ENCODE results near the gene CATSPERD. TPM values are rescaled to one million over a fixed set of nuclear protein-coding genes. Genes with fewer than 3 reads are reported as not detected.
A peak's percentile ranks its signal among the peaks of the same experiment; 100 is the strongest.

Gene CATSPERD
- total RNA-seq, 3 donors from 2014 or later, result not detected

DNA sequence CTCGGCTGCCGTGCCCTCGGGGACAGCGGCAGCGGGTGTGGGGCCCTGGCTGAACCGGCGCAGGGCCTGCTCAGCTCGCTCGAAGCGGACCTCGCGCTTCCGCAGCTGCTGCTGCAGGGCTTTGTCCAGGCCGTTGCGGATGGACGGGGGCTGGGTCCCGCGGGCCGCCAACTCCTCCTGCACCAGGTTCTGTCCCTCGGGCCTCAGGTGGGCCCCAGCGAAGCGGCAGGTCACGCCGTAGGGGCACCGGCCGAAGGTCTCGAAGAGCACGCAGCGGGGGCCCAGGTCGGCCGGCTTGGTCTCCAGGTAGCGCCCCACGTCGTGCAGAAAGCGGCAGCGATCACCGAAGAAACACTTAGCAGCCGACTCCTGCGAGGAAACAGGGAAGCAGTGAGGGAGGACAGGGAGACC, 68.9 kb downstream of the CATSPERD start:
- intact Hi-C loops (cut with DNase I, micrococcal nuclease), result no loop called here
- TF ChIP-seq CTCF (IDR thresholded peaks at IDR 0.05), result no peak
- Histone ChIP-seq H3K4me3 (no peak overlapping the region), H3K4me1 (ENCODE audit: low read depth) (peaks cover 6% of the 10 kb centered on the region), H3K9me3 (no peaks in the 10 kb centered on the region), H3K36me3 (ENCODE audit: low read depth) (peaks cover 9% of the 10 kb centered on the region)
- no peak for ATAC-seq
- DNase-seq, result no peak

DNA sequence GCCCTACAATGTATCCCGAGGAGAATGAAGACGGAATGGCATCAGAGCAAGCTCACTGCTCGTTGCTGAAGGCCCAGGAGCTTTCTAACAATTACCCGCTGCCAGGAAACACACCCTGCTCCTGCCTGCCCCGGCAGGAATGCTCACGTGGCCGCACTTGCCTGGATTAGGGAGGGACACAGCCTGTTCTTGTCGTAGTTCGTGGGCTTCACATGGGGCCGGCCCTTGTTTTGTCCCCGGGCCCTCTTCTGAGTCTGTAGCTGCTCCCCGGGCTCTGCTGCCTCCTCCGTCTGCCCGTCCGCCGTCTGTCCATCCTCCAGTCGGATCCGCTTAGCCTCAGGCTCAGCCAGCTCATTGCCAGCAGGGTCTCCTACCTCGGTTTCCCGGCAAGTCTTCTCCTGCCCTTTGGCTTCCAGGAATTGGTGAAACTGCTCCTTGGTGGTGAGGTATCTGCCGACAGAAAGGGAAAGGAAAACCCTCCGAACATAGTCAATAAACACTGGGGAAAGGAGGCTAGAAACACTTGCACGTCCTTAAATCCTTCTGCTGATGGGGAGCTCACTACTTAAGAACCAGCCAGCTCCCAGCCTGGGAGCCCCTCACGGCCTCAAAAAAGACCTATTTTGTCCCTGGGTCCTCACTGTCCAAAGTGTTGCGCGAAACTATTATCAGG, 69.6 kb downstream of the CATSPERD start:
- TF ChIP-seq CTCF (IDR thresholded peaks at IDR 0.05), result no peak
- Histone ChIP-seq H3K9me3 (no peaks in the 10 kb centered on the region), H3K4me1 (ENCODE audit: low read depth) (peaks cover 6% of the 10 kb centered on the region), H3K36me3 (ENCODE audit: low read depth) (peaks cover 9% of the 10 kb centered on the region), H3K4me3 (peak overlapping the region; percentile 61)
- intact Hi-C loops (cut with DNase I, micrococcal nuclease), result no loop called here
- DNase-seq, result peak in 1 of 3 donors; percentile 67
- no peak for ATAC-seq

GRCh38 chr19:5790559-5791520, 70.4 kb downstream of the CATSPERD start, which contains the start of gene DUS3L:
DUS3L (minus strand) TSS chr19:5791163; CDS start chr19:5791141, 22 bp downstream.
- no peak for TF ChIP-seq CTCF (IDR thresholded peaks at IDR 0.05)
- peak within 1 kb of the TSS; percentile 61 for H3K4me3 ChIP-seq
- H3K36me3 ChIP-seq (ENCODE audit: low read depth), result peaks cover 4% of the 10 kb centered on the region
- ATAC-seq, result peak; percentile 97
- intact Hi-C loops (cut with DNase I, micrococcal nuclease), result no loop called here
- no peaks in the 10 kb centered on the region for H3K9me3 ChIP-seq
- peaks cover 6% of the 10 kb centered on the region for H3K4me1 ChIP-seq (ENCODE audit: low read depth)
- peak; percentile 97 to 98 (median 98) for DNase-seq

GRCh38 chr19:5792224-5792623, 71.8 kb downstream of the CATSPERD start:
- Histone ChIP-seq H3K4me1 (ENCODE audit: low read depth) (peaks cover 6% of the 10 kb centered on the region), H3K9me3 (no peaks in the 10 kb centered on the region), H3K4me3 (no peak overlapping the region), H3K36me3 (ENCODE audit: low read depth) (peaks cover 4% of the 10 kb centered on the region)
- ATAC-seq, result no peak
- DNase-seq, result no peak
- intact Hi-C loops (cut with DNase I, micrococcal nuclease), result no loop called here
- no peak for TF ChIP-seq CTCF (IDR thresholded peaks at IDR 0.05)

- H3K9me3 ChIP-seq, result no peaks in the 10 kb centered on the region
- no peak for DNase-seq
- no peak for TF ChIP-seq CTCF (IDR thresholded peaks at IDR 0.05)
- no peak for ATAC-seq
- H3K4me1 ChIP-seq (ENCODE audit: low read depth), result peaks cover 6% of the 10 kb centered on the region
- no peaks in the 10 kb centered on the region for H3K36me3 ChIP-seq (ENCODE audit: low read depth)
- no peak overlapping the region for H3K4me3 ChIP-seq
- intact Hi-C loops (cut with DNase I, micrococcal nuclease), result no loop called here
Observed at GRCh38 chr19:5793188-5793587, 72.8 kb downstream of the CATSPERD start.
